ENCODE results near the gene LIPE.

LIPE gene

DNA sequence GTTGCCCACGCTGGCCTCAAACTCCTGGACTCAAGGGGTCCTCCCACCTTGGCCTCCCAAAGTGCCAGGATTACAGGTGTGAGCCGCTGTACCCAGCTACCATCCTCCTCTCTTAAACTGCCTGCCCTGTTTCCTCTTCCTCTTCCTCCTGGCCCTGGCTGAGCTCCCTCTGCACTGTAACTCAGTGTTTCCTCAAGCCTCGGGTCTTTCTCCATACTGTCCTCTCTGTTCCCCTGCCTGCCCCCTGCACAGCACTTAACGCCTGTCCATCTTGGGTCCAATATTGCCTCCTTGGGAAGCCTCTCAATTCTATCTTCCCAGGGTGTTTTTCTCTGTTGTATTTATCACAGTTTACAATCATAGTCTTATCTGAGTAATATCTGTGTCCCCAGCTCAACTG is 6.1 kb downstream of the LIPE start:
- TF ChIP-seq CTCF (IDR thresholded peaks at IDR 0.05), result no peak

DNA sequence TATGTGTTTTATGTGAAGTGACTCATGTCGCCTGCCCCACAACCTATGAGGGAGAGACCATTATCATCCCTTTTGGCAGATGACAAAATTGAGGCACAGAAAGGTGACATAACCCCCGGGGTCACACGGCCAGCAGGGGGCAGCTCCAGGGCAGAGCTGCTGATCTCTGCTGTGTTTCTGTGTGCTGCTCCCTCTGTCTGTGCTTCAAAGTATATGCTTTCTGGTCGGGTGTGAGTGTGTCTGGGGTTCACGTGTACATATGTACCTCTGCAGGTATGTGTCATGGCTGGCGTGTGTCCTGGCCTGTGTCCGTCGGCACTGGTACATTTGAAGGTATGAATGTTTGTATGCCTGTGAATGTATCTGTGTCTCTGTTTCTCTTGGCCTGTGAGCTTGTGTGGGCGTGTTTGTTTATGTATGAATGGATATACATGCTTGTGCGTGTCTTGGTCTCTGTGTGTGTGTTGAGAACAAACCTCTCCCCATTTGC is 7.1 kb downstream of the LIPE start:
- TF ChIP-seq CTCF (IDR thresholded peaks at IDR 0.05), result peak; percentile 63

DNA sequence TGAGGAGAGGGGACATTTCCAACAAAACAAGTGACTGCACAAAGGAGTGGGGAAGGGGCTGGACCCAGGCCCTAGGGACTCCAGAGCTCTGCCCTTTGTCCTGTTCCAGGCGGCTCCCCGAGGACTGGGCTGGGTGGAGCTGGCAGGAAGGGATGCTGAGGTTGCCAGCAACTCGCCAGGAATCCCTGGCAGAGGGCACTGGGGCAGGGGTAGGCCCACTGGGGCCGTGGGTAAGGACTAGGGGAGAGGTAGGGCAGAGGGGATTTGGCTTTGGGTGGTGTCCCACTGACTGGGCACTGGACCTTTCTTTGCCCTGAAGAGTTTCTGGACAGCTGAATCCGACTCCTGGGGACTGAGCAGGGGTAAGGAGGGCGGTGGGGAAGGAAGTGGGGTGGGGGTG is 7.9 kb downstream of the LIPE start:
- TF ChIP-seq CTCF (IDR thresholded peaks at IDR 0.05), result no peak

DNA sequence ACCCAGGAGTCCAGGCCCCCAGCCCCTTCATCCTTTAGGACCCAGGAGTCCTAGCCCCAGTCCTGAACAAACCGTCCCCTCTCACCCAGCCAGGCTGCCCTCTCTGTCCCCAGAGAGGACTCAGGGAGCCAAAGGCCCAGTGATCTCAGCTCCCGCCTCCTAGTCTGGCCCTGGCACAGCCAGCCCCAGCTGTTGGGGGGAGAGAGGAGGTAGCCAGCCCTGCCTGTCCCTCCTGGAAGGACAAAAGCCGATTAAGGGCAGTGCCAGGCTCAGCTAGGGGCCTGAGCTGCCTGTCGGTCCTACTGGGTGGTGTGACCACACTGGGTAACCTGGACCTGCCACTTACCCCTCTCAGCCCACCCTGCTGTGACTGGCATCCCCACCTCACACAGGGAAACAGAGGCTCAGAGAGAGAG is 14.5 kb downstream of the LIPE start:
- TF ChIP-seq CTCF (IDR thresholded peaks at IDR 0.05), result no peak

GRCh38 chr19:42412227-42412626 is 15.0 kb downstream of the LIPE start:
- no peak for TF ChIP-seq CTCF (IDR thresholded peaks at IDR 0.05)

GRCh38 chr19:42411581-42412178 is 15.5 kb downstream of the LIPE start:
- TF ChIP-seq CTCF (IDR thresholded peaks at IDR 0.05), result no peak

- no peak for TF ChIP-seq CTCF (IDR thresholded peaks at IDR 0.05)
Observed at GRCh38 chr19:42410371-42410770, 16.8 kb downstream of the LIPE start.

GRCh38 chr19:42409477-42409876 is 17.7 kb downstream of the LIPE start:
- no peak for TF ChIP-seq CTCF (IDR thresholded peaks at IDR 0.05)
